HepG2 (cell line): ENCODE data around the gene FOXR1. TPM values are rescaled to one million over a fixed set of nuclear protein-coding genes. Genes with fewer than 3 reads are reported as not detected.
A peak's percentile ranks its signal among the peaks of the same experiment; 100 is the strongest.

Experiments
- ARID5B ChIP-seq: IDR thresholded peaks from 2 replicates; pipeline ENCODE4 v1.4.0; 2020; ENCODE audit warnings: mild to moderate bottlenecking, missing genetic modification reagents
- BRCA1 ChIP-seq: sonication (generic); formaldehyde crosslinking; IDR thresholded peaks from 2 replicates; pipeline ENCODE4 v1.4.0; 2020; ENCODE audit warnings: missing genetic modification reagents
- CCDC6 ChIP-seq: sonication (generic); formaldehyde crosslinking; IDR thresholded peaks from 2 replicates; pipeline ENCODE4 v1.8.1; 2022; ENCODE audit warnings: mild to moderate bottlenecking, missing genetic modification reagents, moderate library complexity
- ELF1 ChIP-seq: sonication (generic); formaldehyde crosslinking; IDR thresholded peaks from 2 replicates; pipeline ENCODE4 v1.4.0; 2020; ENCODE audit warnings: missing genetic modification reagents
- EZH2 ChIP-seq: conservative IDR thresholded peaks from 2 replicates; pipeline ENCODE4 v1.6.1; 2012; ENCODE audit warnings: mild to moderate bottlenecking, low read depth, low read length, moderate library complexity
- GLI4 ChIP-seq: sonication (generic); formaldehyde crosslinking; IDR thresholded peaks from 2 replicates; pipeline ENCODE4 v1.5.1; 2020; ENCODE audit warnings: missing genetic modification reagents, mild to moderate bottlenecking, moderate library complexity, borderline replicate concordance
- HDAC1 ChIP-seq: sonication (generic); formaldehyde crosslinking; IDR thresholded peaks from 2 replicates; pipeline ENCODE4 v1.5.1; 2020; ENCODE audit warnings: mild to moderate bottlenecking, missing genetic modification reagents
- KDM2A ChIP-seq: sonication (generic); formaldehyde crosslinking; IDR thresholded peaks from 2 replicates; pipeline ENCODE4 v1.4.0; 2020; ENCODE audit warnings: low read depth, missing genetic modification reagents, borderline replicate concordance
- KDM3A ChIP-seq: IDR thresholded peaks from 2 replicates; pipeline ENCODE4 v1.6.1; 2018; ENCODE audit warnings: low read depth, missing compliant biosample characterization
- MIER3 ChIP-seq: IDR thresholded peaks from 2 replicates; pipeline ENCODE4 v1.6.1; 2016; ENCODE audit warnings: missing compliant biosample characterization, borderline replicate concordance
- SALL2 ChIP-seq: sonication (generic); formaldehyde crosslinking; IDR thresholded peaks from 2 replicates; pipeline ENCODE4 v1.8.1; 2023; ENCODE audit warnings: mild to moderate bottlenecking, missing genetic modification reagents, inconsistent platforms
- SIX4 ChIP-seq: sonication (generic); formaldehyde crosslinking; IDR thresholded peaks from 2 replicates; pipeline ENCODE4 v1.4.0; 2020; ENCODE audit warnings: missing genetic modification reagents
- STAG1 ChIP-seq: sonication (generic); formaldehyde crosslinking; IDR thresholded peaks from 2 replicates; pipeline ENCODE4 v1.4.0; 2020; ENCODE audit warnings: missing genetic modification reagents
- UBTF ChIP-seq: sonication (generic); formaldehyde crosslinking; IDR thresholded peaks from 2 replicates; pipeline ENCODE4 v1.4.0; 2020; ENCODE audit warnings: mild to moderate bottlenecking, missing genetic modification reagents
- ZNF326 ChIP-seq: sonication (generic); formaldehyde crosslinking; IDR thresholded peaks from 2 replicates; pipeline ENCODE4 v1.4.0; 2020; ENCODE audit warnings: missing genetic modification reagents, borderline replicate concordance
- ZNF441 ChIP-seq: sonication (generic); formaldehyde crosslinking; IDR thresholded peaks from 2 replicates; pipeline ENCODE4 v1.7.0; 2021; ENCODE audit warnings: missing genetic modification reagents, borderline replicate concordance
- ZNF512B ChIP-seq: sonication (generic); formaldehyde crosslinking; IDR thresholded peaks from 2 replicates; pipeline ENCODE4 v1.5.1; 2020; ENCODE audit warnings: missing genetic modification reagents, mild to moderate bottlenecking, borderline replicate concordance
- ZNF614 ChIP-seq: IDR thresholded peaks from 2 replicates; pipeline ENCODE4 v1.6.1; 2018; ENCODE audit warnings: missing biosample characterization, missing genetic modification reagents, inconsistent platforms, borderline replicate concordance
- ZNF629 ChIP-seq: sonication (generic); formaldehyde crosslinking; conservative IDR thresholded peaks from 2 replicates; pipeline ENCODE4 v1.5.0; 2020; ENCODE audit warnings: missing genetic modification reagents
- ZSCAN21 ChIP-seq: sonication (generic); formaldehyde crosslinking; IDR thresholded peaks from 2 replicates; pipeline ENCODE4 v1.8.0; 2022; ENCODE audit warnings: mild to moderate bottlenecking, missing genetic modification reagents, moderate library complexity, borderline replicate concordance
- polyA plus RNA-seq, 8 experiments: library from polyadenylated mRNA; depleted of rRNA in 3 of 8; stranded (reverse) in 7 of 8; unstranded in 1 of 8; fragments of >200 nt; fragmentation: Illumina TruSeq in 4 of 8; extraction: Trizol in 4 of 8; gene quantifications; 2 replicates each; pipeline versions ENCODE4 v1.2.1 to v1.2.3, GENCODE V29; 2011 to 2016; ENCODE audit warnings: low read depth in 4 of 8, missing spikeins in 1 of 8, mixed read lengths in 1 of 8; ENCODE audit not compliant: insufficient read depth in 1 of 8
- total RNA-seq, 5 experiments: library from RNA; depleted of rRNA; stranded (reverse); fragments of >200 nt; fragmentation: Illumina TruSeq; extraction: Trizol; gene quantifications; 2 replicates each; pipeline ENCODE4 v1.2.3, GENCODE V29; 2016; ENCODE audit warnings: low read depth in 1 of 5

FOXR1 gene
- total and polyA plus RNA-seq, 2 of the 13 experiments (the other 11 are each of a cell fraction or from before 2014, with no cell fraction given), result not detected

- no peak for TF ChIP-seq UBTF (CRISPR knock-in tag)
- peak; percentile 62; the same call in 1 of the 2 replicates for TF ChIP-seq CCDC6 (CRISPR knock-in tag)
- peak; percentile 98 for TF ChIP-seq STAG1 (CRISPR knock-in tag)
- TF ChIP-seq ZSCAN21 (CRISPR knock-in tag), result no peak
- no peak; the same call in 1 of the 2 replicates for TF ChIP-seq MIER3 (CRISPR knock-in tag)
- TF ChIP-seq SALL2 (CRISPR knock-in tag), result no peak
- TF ChIP-seq ZNF326 (CRISPR knock-in tag), result no peak
- no peak for TF ChIP-seq SIX4 (CRISPR knock-in tag)
- TF ChIP-seq GLI4 (CRISPR knock-in tag), result no peak
- TF ChIP-seq BRCA1 (CRISPR knock-in tag), result no peak
- TF ChIP-seq ZNF512B (CRISPR knock-in tag), result no peak
- no peak for TF ChIP-seq ZNF629 (CRISPR knock-in tag)
- no peak for TF ChIP-seq ZNF441 (CRISPR knock-in tag)
- no peak for TF ChIP-seq HDAC1
- no peak for TF ChIP-seq ARID5B (CRISPR knock-in tag)
- TF ChIP-seq KDM2A (CRISPR knock-in tag), result peak; percentile 69; the same call in 1 of the 2 replicates
- no peak for TF ChIP-seq EZH2
- peak; percentile 32; the same call in 1 of the 2 replicates for TF ChIP-seq ELF1 (CRISPR knock-in tag)
- TF ChIP-seq KDM3A (CRISPR knock-in tag), result 0 out of 2 replicates have a peak, but pooled peaks have one; percentile 67
- no peak for TF ChIP-seq ZNF614 (CRISPR knock-in tag)
Measured at GRCh38 chr11:118956094-118956846, 15.3 kb upstream of the FOXR1 start, which contains the start of gene UPK2 (continued).
